A549 (cell line): ENCODE measurements around the gene KLF2. TPM values are rescaled to one million over a fixed set of nuclear protein-coding genes. Genes with fewer than 3 reads are reported as not detected.

Experiments used
- ATAC-seq, 2 experiments: fragments of 200-7000 bp in 1 of 2; fragments of >200 bp in 1 of 2; cut with Nextera tagmentation in 1 of 2; cut with Tn5 transposase in 1 of 2; 3 replicates each; pipeline versions ENCODE4 v1.8.0 to v1.9.1; 2018 to 2020; ENCODE audit warnings: mild to moderate bottlenecking in 1 of 2, moderate library complexity in 1 of 2
- CTCF ChIA-PET: fragments of 300-600 bp; sonication (Branson Sonifier 250); formaldehyde crosslinking; extraction: SDS; loops from one replicate; lab custom pipeline; 2021; ENCODE audit warnings: antibody characterized with exemption, inconsistent platforms; lab: Yijun Ruan, JAX
- POLR2A ChIA-PET: fragments of 350-600 bp; formaldehyde crosslinking; extraction: SDS; loops from one replicate; lab custom pipeline; 2021; ENCODE audit warnings: antibody characterized with exemption, inconsistent platforms; lab: Yijun Ruan, JAX
- DNase-seq, 2 experiments: peaks; one replicate each; pipeline versions ENCODE4 v3.0.0 to v3.0.0-alpha.2; 2011 to 2016; ENCODE audit warnings: low read depth in 1 of 2, low spot score in 1 of 2
- FAIRE-seq: peaks from 2 replicates; lab custom pipeline; 2011; peaks lifted over from hg19 to GRCh38; lab: Jason Lieb, UNC
- H3K27ac ChIP-seq, 2 experiments: fragments of >200 bp; sonication (Bioruptor Twin); formaldehyde crosslinking; 3 replicates each; pipeline ENCODE4 v1.5.1; 2016 to 2017
- H3K4me1 ChIP-seq: fragments of >200 bp; sonication (Bioruptor Twin); formaldehyde crosslinking; 3 replicates; pipeline ENCODE4 v1.6.1; 2016
- H3K4me2 ChIP-seq: fragments of >200 bp; sonication (Bioruptor Twin); formaldehyde crosslinking; 3 replicates; pipeline ENCODE4 v1.6.1; 2016
- H3K4me3 ChIP-seq: fragments of >200 bp; sonication (Bioruptor Twin); formaldehyde crosslinking; 3 replicates; pipeline ENCODE4 v1.5.1; 2016
- H3K9me3 ChIP-seq: fragments of >200 bp; sonication (Bioruptor Twin); formaldehyde crosslinking; 3 replicates; pipeline ENCODE4 v1.6.1; 2016
- CEBPB ChIP-seq, 2 experiments: fragments of >200 bp in 1 of 2; sonication (Bioruptor Twin) in 1 of 2; formaldehyde crosslinking in 1 of 2; IDR thresholded peaks; 2 replicates each; pipeline ENCODE4 v1.6.1; 2012 to 2016
- EHF ChIP-seq: fragments of 250-450 bp; sonication (Bioruptor Pico); IDR thresholded peaks from 2 replicates; pipeline ENCODE4 v1.5.0; 2020; ENCODE audit warnings: mild to moderate bottlenecking
- FOSB ChIP-seq: fragments of 250-450 bp; sonication (Bioruptor Pico); IDR thresholded peaks from 2 replicates; pipeline ENCODE4 v1.5.0; 2020; ENCODE audit warnings: mild to moderate bottlenecking, moderate library complexity
- FOSL2 ChIP-seq, 2 experiments: fragments of 450-650 bp in 1 of 2; fragments of >200 bp in 1 of 2; sonication (Bioruptor Twin) in 1 of 2; formaldehyde crosslinking; IDR thresholded peaks; 2 replicates each; pipeline versions ENCODE4 v1.5.0 to v1.6.1; 2016 to 2020; ENCODE audit warnings: mild to moderate bottlenecking in 1 of 2, moderate library complexity in 1 of 2
- JUNB ChIP-seq: fragments of >200 bp; sonication (Bioruptor Twin); formaldehyde crosslinking; IDR thresholded peaks from 2 replicates; pipeline ENCODE4 v1.6.1; 2016
- MAFK ChIP-seq: fragments of 450-650 bp; IDR thresholded peaks from 2 replicates; pipeline ENCODE4 v1.6.1; 2014; ENCODE audit not compliant: partially characterized antibody
- RFX5 ChIP-seq: fragments of 450-650 bp; IDR thresholded peaks from 2 replicates; pipeline ENCODE4 v1.7.1; 2014; ENCODE audit warnings: antibody characterized with exemption, mild to moderate bottlenecking, moderate library complexity
- RNF2 ChIP-seq: fragments of 200-600 bp; sonication (generic); IDR thresholded peaks from 2 replicates; pipeline ENCODE4 v1.6.1; 2016; ENCODE audit warnings: low read depth, mild to moderate bottlenecking, antibody characterized with exemption, moderate library complexity, borderline replicate concordance
- SREBF2 ChIP-seq: fragments of 450-650 bp; IDR thresholded peaks from 2 replicates; pipeline ENCODE4 v1.6.1; 2014; ENCODE audit warnings: mild to moderate bottlenecking, moderate library complexity
- ZFP36 ChIP-seq: fragments of 450-650 bp; IDR thresholded peaks from 2 replicates; pipeline ENCODE4 v1.6.1; 2014; ENCODE audit warnings: borderline replicate concordance; ENCODE audit not compliant: partially characterized antibody
- WGBS: methylation state at CpG from one replicate; pipeline ENCODE4 v1.1.6; 2017; ENCODE audit errors: missing lambda C conversion rate; 5-methylcytosine and 5-hydroxymethylcytosine counted together
- polyA plus RNA-seq, 4 experiments: library from polyadenylated mRNA; depleted of rRNA in 3 of 4; stranded (reverse); fragments of >200 nt; fragmentation: RNase III in 1 of 4; extraction: RNeasy Plus Mini Kit Qiagen cat#74134 plus additional on column Dnase treatment in 1 of 4; gene quantifications; 2 replicates in 3 of 4; 3 replicates in 1 of 4; pipeline ENCODE4 v1.2.3, GENCODE V29; 2011 to 2017
- TF ChIP-seq, protein P1 (sequence below): fragments of 450-650 bp; IDR thresholded peaks from 2 replicates; pipeline ENCODE4 v1.6.1; 2014; ENCODE audit warnings: antibody characterized with exemption
- TF ChIP-seq, protein P2 (sequence below): fragments of 150-350 bp; IDR thresholded peaks from 2 replicates; pipeline ENCODE4 v1.6.1; 2014; ENCODE audit warnings: low read depth, mild to moderate bottlenecking, low read length
- TF ChIP-seq, protein P3 (sequence below): fragments of >200 bp; sonication (Bioruptor Twin); formaldehyde crosslinking; IDR thresholded peaks from 3 replicates; pipeline ENCODE4 v1.5.1; 2016
- TF ChIP-seq, protein P4 (sequence below): fragments of 250-450 bp; sonication (Bioruptor Pico); IDR thresholded peaks from 2 replicates; pipeline ENCODE4 v1.5.0; 2020; ENCODE audit warnings: low read depth, mild to moderate bottlenecking, moderate library complexity

Gene KLF2
- polyA plus RNA-seq, 2 of the 4 experiments (the other 2 are of a cell fraction), result 3.4 to 6.9 TPM

DNA sequence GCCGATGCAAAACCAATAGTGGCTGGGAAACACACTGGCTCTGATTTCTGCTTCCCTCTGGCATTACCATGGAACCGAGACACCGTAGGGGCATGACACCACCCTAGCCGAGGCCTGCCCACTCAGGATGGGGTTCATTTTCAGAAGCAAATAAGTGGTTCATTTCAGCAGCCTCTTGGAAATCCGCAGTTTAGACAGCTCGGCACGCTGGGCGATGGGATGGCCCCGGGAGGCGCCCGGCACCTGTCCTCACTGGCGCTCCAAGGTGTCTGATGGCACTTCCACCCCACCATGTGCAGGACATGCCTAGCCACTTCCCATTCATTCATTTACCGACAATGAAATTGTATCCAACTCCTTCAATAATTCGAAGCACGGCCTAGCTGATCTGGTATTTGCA, 33.8 kb downstream of the KLF2 start (continued):
- TF ChIP-seq, protein P1, sequence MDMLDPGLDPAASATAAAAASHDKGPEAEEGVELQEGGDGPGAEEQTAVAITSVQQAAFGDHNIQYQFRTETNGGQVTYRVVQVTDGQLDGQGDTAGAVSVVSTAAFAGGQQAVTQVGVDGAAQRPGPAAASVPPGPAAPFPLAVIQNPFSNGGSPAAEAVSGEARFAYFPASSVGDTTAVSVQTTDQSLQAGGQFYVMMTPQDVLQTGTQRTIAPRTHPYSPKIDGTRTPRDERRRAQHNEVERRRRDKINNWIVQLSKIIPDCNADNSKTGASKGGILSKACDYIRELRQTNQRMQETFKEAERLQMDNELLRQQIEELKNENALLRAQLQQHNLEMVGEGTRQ, result no peak
- TF ChIP-seq, protein P2, sequence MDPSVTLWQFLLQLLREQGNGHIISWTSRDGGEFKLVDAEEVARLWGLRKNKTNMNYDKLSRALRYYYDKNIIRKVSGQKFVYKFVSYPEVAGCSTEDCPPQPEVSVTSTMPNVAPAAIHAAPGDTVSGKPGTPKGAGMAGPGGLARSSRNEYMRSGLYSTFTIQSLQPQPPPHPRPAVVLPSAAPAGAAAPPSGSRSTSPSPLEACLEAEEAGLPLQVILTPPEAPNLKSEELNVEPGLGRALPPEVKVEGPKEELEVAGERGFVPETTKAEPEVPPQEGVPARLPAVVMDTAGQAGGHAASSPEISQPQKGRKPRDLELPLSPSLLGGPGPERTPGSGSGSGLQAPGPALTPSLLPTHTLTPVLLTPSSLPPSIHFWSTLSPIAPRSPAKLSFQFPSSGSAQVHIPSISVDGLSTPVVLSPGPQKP, result no peak
- TF ChIP-seq FOSL2 (IDR thresholded peaks at IDR 0.05), result no peak
- no peak for TF ChIP-seq FOSL2 (CRISPR knock-in tag; IDR thresholded peaks at IDR 0.05)
- no peak for TF ChIP-seq RFX5
- TF ChIP-seq, all 56 proteins: peak for 0

DNA sequence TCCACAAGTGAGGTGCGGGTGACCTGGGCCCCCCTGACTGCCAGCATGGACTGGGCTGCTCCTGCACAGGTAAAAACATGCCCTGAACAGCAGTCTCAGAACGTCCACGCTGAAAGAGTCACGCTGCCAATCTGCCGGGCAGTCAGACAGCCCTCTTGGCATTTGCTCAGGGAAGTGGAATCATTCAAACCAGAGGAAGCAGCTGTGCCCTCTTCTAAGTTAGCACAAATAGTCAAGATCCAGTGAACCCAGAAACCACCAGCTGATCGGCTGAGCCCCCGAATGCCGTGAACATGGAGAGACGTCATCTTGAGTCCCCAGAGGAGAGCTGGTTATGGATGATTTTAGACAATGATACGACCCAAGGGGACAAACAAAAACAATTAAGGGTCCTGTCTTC, 34.4 kb downstream of the KLF2 start:
- no peak for ATAC-seq
- no peak for DNase-seq
- CTCF ChIA-PET, result interaction anchor here (1.3 kb wide), 1 partner anchor 24 kb away, joined by 4 read pairs; no protein-coding TSS in a partner anchor
- 90% methylated on average over 10 of the region's 10 CpGs for WGBS
- Histone ChIP-seq H3K27ac (no peak overlapping the region), H3K4me1 (no peaks in the 10 kb centered on the region), H3K9me3 (no peaks in the 10 kb centered on the region), H3K4me3 (no peak overlapping the region), H3K4me2 (no peak overlapping the region)
- POLR2A ChIA-PET, result no interaction called here
- TF ChIP-seq ZFP36 (no peak), FOSB (no peak), JUNB (no peak), SREBF2 (no peak)
- TF ChIP-seq, protein P3, sequence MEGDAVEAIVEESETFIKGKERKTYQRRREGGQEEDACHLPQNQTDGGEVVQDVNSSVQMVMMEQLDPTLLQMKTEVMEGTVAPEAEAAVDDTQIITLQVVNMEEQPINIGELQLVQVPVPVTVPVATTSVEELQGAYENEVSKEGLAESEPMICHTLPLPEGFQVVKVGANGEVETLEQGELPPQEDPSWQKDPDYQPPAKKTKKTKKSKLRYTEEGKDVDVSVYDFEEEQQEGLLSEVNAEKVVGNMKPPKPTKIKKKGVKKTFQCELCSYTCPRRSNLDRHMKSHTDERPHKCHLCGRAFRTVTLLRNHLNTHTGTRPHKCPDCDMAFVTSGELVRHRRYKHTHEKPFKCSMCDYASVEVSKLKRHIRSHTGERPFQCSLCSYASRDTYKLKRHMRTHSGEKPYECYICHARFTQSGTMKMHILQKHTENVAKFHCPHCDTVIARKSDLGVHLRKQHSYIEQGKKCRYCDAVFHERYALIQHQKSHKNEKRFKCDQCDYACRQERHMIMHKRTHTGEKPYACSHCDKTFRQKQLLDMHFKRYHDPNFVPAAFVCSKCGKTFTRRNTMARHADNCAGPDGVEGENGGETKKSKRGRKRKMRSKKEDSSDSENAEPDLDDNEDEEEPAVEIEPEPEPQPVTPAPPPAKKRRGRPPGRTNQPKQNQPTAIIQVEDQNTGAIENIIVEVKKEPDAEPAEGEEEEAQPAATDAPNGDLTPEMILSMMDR, result no peak
- TF ChIP-seq, protein P2, result no peak
- no peak for FAIRE-seq

DNA sequence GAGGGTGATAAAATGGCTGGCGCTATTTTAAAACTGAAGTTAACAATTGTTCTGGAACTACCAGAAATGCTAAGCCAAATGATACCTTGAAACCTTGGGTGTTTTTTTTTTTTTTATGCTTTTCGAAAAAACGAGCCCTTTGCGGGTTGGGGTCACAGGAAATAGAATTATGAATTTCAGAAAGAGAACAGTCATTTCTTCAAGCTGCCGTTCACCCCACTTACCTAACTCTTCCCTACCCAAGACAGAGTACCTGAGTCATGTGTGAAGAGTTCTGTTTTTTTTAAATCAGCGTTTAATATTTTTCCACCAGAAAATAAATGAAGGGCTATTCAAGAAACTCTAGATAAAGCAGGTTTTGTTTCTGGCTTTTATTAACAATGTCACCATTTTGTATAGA, 35.3 kb downstream of the KLF2 start:
- Histone ChIP-seq H3K4me3 (no peak overlapping the region), H3K9me3 (no peaks in the 10 kb centered on the region), H3K4me1 (no peaks in the 10 kb centered on the region), H3K4me2 (no peak overlapping the region), H3K27ac (no peak overlapping the region)
- ChIA-PET POLR2A (no interaction called here), CTCF (interaction anchor here (1.3 to 4.8 kb wide), 2 partner anchors 23 to 112 kb away, joined by 4 to 28 read pairs; no protein-coding TSS in a partner anchor)
- no peak for DNase-seq
- WGBS, result 91% methylated on average over 6 of the region's 6 CpGs
- no peak for TF ChIP-seq RFX5
- TF ChIP-seq MAFK, result no peak
- TF ChIP-seq CEBPB (IDR thresholded peaks at IDR 0.05), result no peak
- no peak for TF ChIP-seq EHF (CRISPR knock-in tag)
- TF ChIP-seq RNF2, result no peak
- TF ChIP-seq, protein P4, sequence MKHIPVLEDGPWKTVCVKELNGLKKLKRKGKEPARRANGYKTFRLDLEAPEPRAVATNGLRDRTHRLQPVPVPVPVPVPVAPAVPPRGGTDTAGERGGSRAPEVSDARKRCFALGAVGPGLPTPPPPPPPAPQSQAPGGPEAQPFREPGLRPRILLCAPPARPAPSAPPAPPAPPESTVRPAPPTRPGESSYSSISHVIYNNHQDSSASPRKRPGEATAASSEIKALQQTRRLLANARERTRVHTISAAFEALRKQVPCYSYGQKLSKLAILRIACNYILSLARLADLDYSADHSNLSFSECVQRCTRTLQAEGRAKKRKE (CRISPR knock-in tag), result no peak
- TF ChIP-seq, protein P3, result no peak
- ATAC-seq, result no peak
- FAIRE-seq, result no peak
